NCI-H2196 (cell line): ENCODE results near the gene ISG20.
"Not testable (repeated sequence)": the region's sequence is repeated elsewhere in the genome, so short reads cannot be mapped to it uniquely, and the experiment has no call there.

Experiments
- DNase-seq: peaks from one replicate; lab custom pipeline; 2025; ENCODE audit not compliant: unreplicated experiment; lab: John Stamatoyannopoulos, UW

The ISG20 gene

GRCh38 chr15:88636050-88636449 is 2.8 kb upstream of the ISG20 start:
- peak; percentile 11 for DNase-seq

- no peak for DNase-seq
Measured at GRCh38 chr15:88636654-88637053, 2.2 kb upstream of the ISG20 start.

DNA sequence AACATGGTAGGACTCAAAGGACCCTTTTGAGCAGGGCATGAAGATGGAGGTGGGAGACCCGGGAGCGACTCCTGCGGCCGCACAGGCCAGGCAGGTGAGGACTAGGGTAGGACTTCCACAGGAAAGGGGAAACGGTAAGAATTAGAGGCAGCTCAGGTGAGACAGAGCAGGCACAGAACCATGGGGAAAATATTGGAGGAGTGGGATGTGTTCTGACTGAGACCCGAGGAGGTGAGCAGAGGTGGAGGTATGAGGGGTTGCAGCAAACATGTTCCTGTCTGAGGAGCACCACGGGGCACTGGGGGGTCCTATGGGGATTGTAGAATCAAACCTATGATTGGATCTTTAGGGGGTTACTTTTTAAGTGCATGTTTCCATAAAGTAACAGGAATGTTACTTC is 1.4 kb upstream of the ISG20 start:
- no peak for DNase-seq

DNA sequence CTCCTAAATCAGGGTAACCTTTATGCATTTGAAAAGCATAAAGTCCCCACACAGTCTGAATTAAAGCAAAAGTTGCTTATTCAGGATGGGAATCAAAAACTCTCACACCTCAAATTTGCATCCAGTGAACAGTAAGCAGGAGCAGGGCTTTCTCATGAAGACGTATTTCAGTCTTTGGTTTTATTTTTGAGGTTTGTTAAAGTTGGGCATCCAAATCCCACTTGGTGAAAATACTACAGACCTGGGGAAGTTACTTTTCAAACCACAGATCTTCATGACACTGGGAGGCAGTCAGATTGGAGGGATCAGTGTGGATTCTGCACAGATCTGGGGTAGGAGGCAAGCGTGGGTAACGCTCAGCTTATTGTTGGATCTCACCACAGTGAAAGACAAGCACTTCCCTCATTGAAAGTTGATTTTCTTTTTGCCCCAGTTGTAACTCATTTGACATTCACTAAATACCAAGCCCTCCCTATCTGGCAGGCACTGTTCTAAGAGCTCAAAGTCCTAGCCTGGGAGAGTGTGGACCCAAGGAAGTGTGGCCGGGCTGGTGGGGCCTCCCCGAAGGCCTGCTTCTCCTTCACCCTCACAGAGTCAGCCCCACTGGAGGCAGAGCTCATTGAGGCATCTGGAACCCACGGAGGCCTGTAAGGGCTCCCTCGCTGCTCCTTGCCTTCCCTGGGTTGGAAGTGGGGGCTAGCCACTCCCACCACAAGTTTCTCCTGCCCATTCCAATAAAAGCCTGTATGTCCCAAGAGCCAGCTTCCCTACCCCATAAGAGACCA is 783 bp upstream of the ISG20 start:
- DNase-seq = no peak

- DNase-seq = no peak
Measured at GRCh38 chr15:88641959-88642452, 3.2 kb downstream of the ISG20 start.

DNA sequence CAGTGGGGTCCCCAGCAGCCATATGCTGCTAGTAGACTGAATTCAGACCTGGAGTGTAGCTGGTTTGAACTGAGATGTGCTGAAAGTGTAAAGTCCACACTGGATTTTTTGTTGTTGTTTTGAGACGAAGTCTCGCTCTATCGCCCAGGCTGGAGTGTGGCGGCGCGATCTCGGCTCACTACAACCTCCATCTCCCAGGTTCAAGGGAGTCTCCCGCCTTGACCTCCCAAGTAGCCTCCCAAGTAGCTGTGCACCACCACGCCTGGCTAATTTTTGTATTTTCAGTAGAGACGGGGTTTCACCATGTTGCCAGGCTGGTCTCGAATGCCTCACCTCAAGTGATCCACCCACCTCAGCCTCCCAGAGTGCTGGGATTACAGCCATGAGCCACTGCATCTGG is 3.7 kb downstream of the ISG20 start:
- not testable (repeated sequence) for DNase-seq

DNA sequence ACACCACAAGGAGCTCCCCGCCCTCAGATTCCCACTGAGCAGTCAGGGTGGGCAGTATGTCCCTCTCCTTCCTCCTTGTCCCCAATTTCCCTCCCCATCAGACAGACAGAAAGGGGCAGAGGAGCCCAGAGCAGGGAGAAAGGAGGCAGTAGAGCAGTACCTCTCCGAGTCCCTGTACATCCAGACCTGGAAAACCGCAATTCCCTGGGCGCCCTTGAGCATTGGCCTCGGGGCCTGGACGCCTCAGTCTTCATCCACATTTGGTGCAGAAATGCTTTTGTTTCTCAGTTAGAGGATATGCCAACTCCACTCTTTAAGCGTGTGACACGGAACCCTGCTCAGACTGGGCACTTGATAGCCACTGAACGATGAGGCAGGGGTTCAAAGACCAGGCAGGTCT is 5.9 kb downstream of the ISG20 start:
- DNase-seq = no peak

GRCh38 chr15:88645171-88646087 is 6.6 kb downstream of the ISG20 start:
- DNase-seq = no peak

GRCh38 chr15:88646088-88646405 is 7.2 kb downstream of the ISG20 start:
- no peak for DNase-seq

DNA sequence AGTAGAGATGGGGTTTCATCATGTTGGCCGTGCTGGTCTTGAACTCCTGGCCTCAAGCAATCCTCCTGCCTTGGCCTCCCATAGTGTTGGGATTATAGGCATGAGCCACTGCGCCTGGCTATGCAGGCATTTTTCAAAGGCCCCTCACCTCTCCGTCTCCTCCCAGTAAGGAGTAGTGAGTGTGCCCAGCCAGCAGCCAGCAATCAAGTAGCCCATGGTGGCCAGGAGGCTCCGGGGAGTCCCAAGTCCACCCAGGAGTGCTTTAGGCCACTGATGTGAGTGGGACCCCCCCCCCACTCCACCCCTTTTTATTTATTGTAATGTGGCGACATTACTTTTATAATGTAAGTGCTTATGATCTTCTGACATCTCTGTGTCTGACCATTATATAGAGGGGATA is 8.1 kb downstream of the ISG20 start:
- no peak for DNase-seq

GRCh38 chr15:88647351-88648105 is 8.7 kb downstream of the ISG20 start:
- peak; percentile 5 for DNase-seq

GRCh38 chr15:88648357-88649214 is 9.8 kb downstream of the ISG20 start:
- no peak for DNase-seq

GRCh38 chr15:88649286-88649733 is 10.5 kb downstream of the ISG20 start:
- no peak for DNase-seq

DNA sequence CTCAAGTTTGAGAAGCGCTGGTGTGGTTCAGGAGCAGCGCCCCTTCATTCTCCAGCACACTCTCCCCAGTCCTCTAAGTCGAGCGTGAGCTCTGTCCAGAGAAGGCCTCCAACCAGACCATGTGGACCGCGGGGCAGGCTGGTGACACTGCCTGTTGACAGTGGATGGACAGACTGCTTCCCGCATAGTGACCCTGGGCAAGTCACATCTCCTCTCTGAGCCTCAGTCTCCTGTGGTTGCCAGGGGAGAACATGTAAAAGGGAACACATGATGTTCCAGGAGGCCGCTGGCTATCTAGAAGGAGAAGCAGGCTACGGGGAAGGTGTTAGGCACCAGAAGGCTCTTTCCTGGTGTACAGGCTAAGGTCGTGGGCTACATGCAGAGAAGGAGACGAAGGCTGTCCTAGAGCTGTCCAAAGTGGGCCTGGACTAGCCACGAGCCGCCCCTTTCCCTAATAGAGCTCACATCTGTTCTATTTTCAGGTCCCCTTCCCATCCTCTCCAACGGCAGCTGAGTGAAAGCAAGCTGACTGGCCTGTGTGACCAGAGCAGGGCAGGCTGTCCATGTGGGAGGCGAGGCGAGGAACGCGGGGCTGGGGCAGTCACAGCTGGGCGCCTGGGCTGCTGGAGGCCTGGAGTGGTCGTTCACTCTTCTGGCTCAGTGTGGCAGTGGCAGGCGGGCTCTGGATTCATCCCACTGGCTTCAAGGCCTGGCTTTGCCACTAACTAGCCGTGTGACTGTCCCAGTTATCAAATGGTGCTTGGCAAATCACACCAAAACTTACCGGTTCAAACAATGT is 11.1 kb downstream of the ISG20 start:
- no peak for DNase-seq

- no peak for DNase-seq
Measured at GRCh38 chr15:88650556-88650955, 11.7 kb downstream of the ISG20 start.

DNA sequence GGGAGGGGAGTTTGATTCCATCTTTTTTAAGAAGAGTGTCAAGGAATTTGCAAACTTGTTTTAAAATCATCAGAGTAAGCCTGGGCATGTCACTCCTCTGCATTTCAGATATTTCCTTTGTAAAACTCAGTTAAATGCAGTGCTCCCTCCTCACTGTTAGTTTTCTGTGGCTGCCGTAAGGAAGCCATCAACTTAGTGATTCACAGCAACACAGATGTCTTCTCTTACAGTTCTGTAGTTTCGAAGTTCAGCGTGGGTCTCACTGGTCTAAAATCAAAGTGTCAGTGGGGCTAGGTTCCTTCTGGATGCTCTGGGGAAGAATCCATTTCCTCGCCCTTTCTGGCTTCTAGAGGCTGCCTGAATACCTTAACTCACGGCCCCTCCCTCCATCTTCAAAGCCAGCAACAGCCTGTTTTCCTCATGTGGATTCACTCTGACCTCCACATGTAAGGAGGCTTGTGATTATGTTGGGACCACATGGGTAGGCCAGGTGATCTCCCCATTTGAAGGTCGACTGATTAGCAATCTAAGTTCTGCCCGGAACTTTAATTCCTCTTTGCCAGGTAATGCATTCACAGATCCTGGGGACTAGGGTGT is 12.4 kb downstream of the ISG20 start:
- DNase-seq = no peak

- no peak for DNase-seq
Measured at GRCh38 chr15:88651971-88652370, 13.2 kb downstream of the ISG20 start.

DNA sequence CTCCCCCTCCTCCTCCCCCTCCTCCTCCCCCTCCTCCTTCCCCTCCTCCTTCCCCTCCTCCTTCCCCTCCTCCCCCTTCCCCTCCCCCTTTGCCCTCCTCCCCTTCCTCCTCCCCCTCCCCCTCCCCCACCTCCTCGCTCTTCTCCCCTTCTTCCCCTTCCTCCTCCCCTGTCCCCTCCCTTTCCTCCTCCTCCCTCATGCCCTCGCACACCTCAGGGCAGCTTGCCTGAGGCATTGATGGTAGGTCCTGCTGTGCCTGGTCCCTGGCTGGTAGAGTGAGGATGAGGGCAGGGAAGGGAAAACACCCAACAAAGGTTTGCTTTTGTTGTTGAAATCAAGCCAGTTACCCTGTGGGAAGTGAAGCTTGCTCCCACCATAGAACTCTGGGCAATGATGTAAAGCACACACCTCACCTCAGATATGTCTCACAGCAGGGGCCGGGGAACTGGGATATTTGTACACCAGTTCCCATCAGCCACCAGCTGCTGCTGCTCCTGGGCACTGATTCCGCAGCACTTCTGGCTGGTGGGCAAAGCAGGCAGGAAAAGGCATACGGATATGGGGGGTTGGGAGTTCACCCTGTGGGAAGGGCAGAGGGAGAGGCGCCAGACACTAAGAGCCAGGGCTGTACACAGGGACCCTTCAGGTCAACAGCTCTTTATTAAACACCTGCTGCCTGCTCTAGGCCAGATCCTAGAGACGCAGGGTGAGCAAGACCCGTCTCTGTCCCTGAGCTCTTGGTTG is 13.8 kb downstream of the ISG20 start:
- no peak for DNase-seq
